Panc1 (cell line): ENCODE results near the gene DOCK1. TPM values are rescaled to one million over a fixed set of nuclear protein-coding genes. Genes with fewer than 3 reads are reported as not detected.

Experiments used
- ATAC-seq: fragments of 200-7000 bp; cut with Tn5 transposase; 2 replicates; pipeline ENCODE4 v1.9.1; 2020; ENCODE audit warnings: mild to moderate bottlenecking, moderate library complexity
- BruUV-seq: library from RNA; stranded (reverse); fragments of 400-500 nt; replicated peaks from 2 replicates; lab custom pipeline; 2021; lab: Mats Ljungman, UMichigan
- CTCF ChIA-PET: fragments of 300-600 bp; sonication (Branson Sonifier 250); formaldehyde crosslinking; loops from one replicate; lab custom pipeline; 2022; ENCODE audit warnings: antibody characterized with exemption; lab: Charles Lee
- POLR2A ChIA-PET: fragments of 300-600 bp; sonication (Branson Sonifier 250); formaldehyde crosslinking; loops from one replicate; lab custom pipeline; 2022; ENCODE audit warnings: antibody characterized with exemption; lab: Charles Lee
- DNase-seq: peaks from one replicate; pipeline ENCODE4 v3.0.0-alpha.2; 2010; ENCODE audit warnings: low read depth, low spot score
- H3K27ac ChIP-seq: 2 replicates; pipeline ENCODE4 v1.5.1; 2011; ENCODE audit warnings: mild to moderate bottlenecking, low read length, inconsistent platforms
- H3K27me3 ChIP-seq: fragments of 200-500 bp; sonication (Bioruptor generic); 2 replicates; pipeline ENCODE4 v1.6.0; 2014; ENCODE audit warnings: low read length, inconsistent platforms; ENCODE audit not compliant: control insufficient read depth, insufficient read depth
- H3K36me3 ChIP-seq: fragments of 200-500 bp; sonication (Bioruptor generic); 2 replicates; pipeline ENCODE4 v1.5.1; 2014; ENCODE audit warnings: inconsistent platforms, mild to moderate bottlenecking, low read length, moderate library complexity; ENCODE audit not compliant: control insufficient read depth, insufficient read depth
- H3K4me1 ChIP-seq: 2 replicates; pipeline ENCODE4 v1.5.1; 2011; ENCODE audit warnings: inconsistent platforms, mild to moderate bottlenecking, low read length, moderate library complexity; ENCODE audit not compliant: control insufficient read depth, insufficient read depth
- H3K4me3 ChIP-seq, 2 experiments: 2 replicates each; pipeline ENCODE4 v1.5.1; 2011 to 2012; ENCODE audit warnings: low read depth in 2 of 2, low read length in 2 of 2, mild to moderate bottlenecking in 2 of 2, inconsistent platforms in 1 of 2, moderate library complexity in 1 of 2
- H3K9me3 ChIP-seq: fragments of 200-500 bp; sonication (Bioruptor generic); 2 replicates; pipeline ENCODE4 v1.5.1; 2014; ENCODE audit warnings: low read depth, mild to moderate bottlenecking, inconsistent platforms, low read length, moderate library complexity; ENCODE audit not compliant: control insufficient read depth, insufficient read depth
- CTCF ChIP-seq: fragments of 450-650 bp; IDR thresholded peaks from 2 replicates; pipeline ENCODE4 v1.5.1; 2017; ENCODE audit warnings: mild to moderate bottlenecking
- POLR2AphosphoS5 ChIP-seq: IDR thresholded peaks from 2 replicates; pipeline ENCODE4 v1.6.1; 2012; ENCODE audit warnings: mild to moderate bottlenecking, low read depth, low read length, moderate library complexity
- REST ChIP-seq, 2 experiments: IDR thresholded peaks; 2 replicates each; pipeline ENCODE4 v1.6.1; 2011 to 2012; ENCODE audit warnings: low read depth in 2 of 2, control low read depth in 1 of 2, low read length in 1 of 2, mild to moderate bottlenecking in 1 of 2, moderate library complexity in 1 of 2; ENCODE audit not compliant: insufficient read depth in 1 of 2
- SIN3A ChIP-seq: IDR thresholded peaks from 2 replicates; pipeline ENCODE4 v1.6.1; 2012; ENCODE audit warnings: low read depth, mild to moderate bottlenecking, low read length, moderate library complexity, borderline replicate concordance; ENCODE audit not compliant: insufficient read depth
- TCF7L2 ChIP-seq: IDR thresholded peaks from 2 replicates; pipeline ENCODE4 v1.6.1; 2011; ENCODE audit warnings: mild to moderate bottlenecking, low read depth, low read length, inconsistent platforms
- in situ Hi-C: cut with HindIII; loops from 2 replicates; pipeline ENCODE4 v1.10.0; 2016; ENCODE audit warnings: low sequenced_read_pairs, low pct_unique_long_range_greater_than_20kb
- intact Hi-C: fragments of 100-400 bp; cut with micrococcal nuclease; formaldehyde crosslinking; loops from one replicate; pipeline ENCODE4 v1.10.0; 2022; ENCODE audit not compliant: unreplicated experiment
- total RNA-seq: library from RNA; stranded (reverse); gene quantifications from one replicate; pipeline ENCODE4 v1.2.1, GENCODE V29; 2021; ENCODE audit not compliant: unreplicated experiment

The DOCK1 gene
- total RNA-seq, 1 experiment from 2014 or later, result 67.6 TPM

- ATAC-seq, result no peak
- no TSS peak for BruUV-seq
These were observed 222.6 kb downstream of the DOCK1 start for GRCh38 chr10:127127822-127128221.

GRCh38 chr10:127129104-127129503 lies 223.9 kb downstream of the DOCK1 start:
- Histone ChIP-seq H3K36me3 (no peaks in the 10 kb centered on the region), H3K4me1 (no peaks in the 10 kb centered on the region), H3K4me3 (no peak overlapping the region), H3K27ac (no peak overlapping the region), H3K27me3 (no peaks in the 10 kb centered on the region), H3K9me3 (no peaks in the 10 kb centered on the region)
- no TSS peak for BruUV-seq
- intact Hi-C loops, result no loop called here
- POLR2A ChIA-PET, result no interaction called here
- TF ChIP-seq POLR2AphosphoS5 (no peak), REST (IDR thresholded peaks at IDR 0.05; ENCODE audit: insufficient read depth in 1 of 2, low read depth in 2 of 2, low read length in 1 of 2) (no peak), SIN3A (no peak), TCF7L2 (no peak), CTCF (no peak)
- CTCF ChIA-PET, result no interaction called here
- no peak for DNase-seq
- in situ Hi-C loops, result no loop called here
- ATAC-seq, result no peak

More at GRCh38 chr10:127127822-127128221, 222.6 kb downstream of the DOCK1 start:
- H3K27ac ChIP-seq, result no peak overlapping the region
- CTCF ChIA-PET, result no interaction called here
- H3K9me3 ChIP-seq, result no peaks in the 10 kb centered on the region
- POLR2A ChIA-PET, result no interaction called here
- no peaks in the 10 kb centered on the region for H3K4me1 ChIP-seq
- no peaks in the 10 kb centered on the region for H3K36me3 ChIP-seq
- H3K4me3 ChIP-seq, result no peak overlapping the region
- intact Hi-C loops, result no loop called here
- in situ Hi-C loops, result no loop called here
- no peak for DNase-seq
- TF ChIP-seq CTCF, result no peak
- TF ChIP-seq POLR2AphosphoS5, result no peak
- H3K27me3 ChIP-seq, result no peaks in the 10 kb centered on the region

GRCh38 chr10:127132451-127132850 lies 227.2 kb downstream of the DOCK1 start:
- CTCF ChIA-PET, result no interaction called here

More at GRCh38 chr10:127132451-127132850, 227.2 kb downstream of the DOCK1 start:
- TF ChIP-seq POLR2AphosphoS5 (no peak), TCF7L2 (no peak), SIN3A (no peak), REST (IDR thresholded peaks at IDR 0.05; ENCODE audit: insufficient read depth in 1 of 2, low read depth in 2 of 2, low read length in 1 of 2) (no peak), CTCF (no peak)
- no TSS peak for BruUV-seq
- peaks cover 2% of the 10 kb centered on the region; the same call in 1 of the 2 replicates for H3K36me3 ChIP-seq
- H3K9me3 ChIP-seq, result no peaks in the 10 kb centered on the region
- ATAC-seq (no peak), DNase-seq (no peak)
- intact Hi-C loops (no loop called here), in situ Hi-C loops (no loop called here)
- no peaks in the 10 kb centered on the region for H3K4me1 ChIP-seq
- H3K27me3 ChIP-seq, result no peaks in the 10 kb centered on the region
- POLR2A ChIA-PET, result no interaction called here
- no peak overlapping the region for H3K4me3 ChIP-seq
- no peak overlapping the region for H3K27ac ChIP-seq
